GM11168 (cell line): ENCODE data around the gene INKA1.
"Not testable (repeated sequence)": the region's sequence is repeated elsewhere in the genome, so short reads cannot be mapped to it uniquely, and the experiment has no call there.

Experiments used
- in situ Hi-C: fragments of 300-500 bp; cut with MboI; formaldehyde crosslinking; loops from one replicate; pipeline ENCODE4 v1.12.0; 2022; ENCODE audit warnings: low sequenced_read_pairs; ENCODE audit not compliant: unreplicated experiment

The INKA1 gene

DNA sequence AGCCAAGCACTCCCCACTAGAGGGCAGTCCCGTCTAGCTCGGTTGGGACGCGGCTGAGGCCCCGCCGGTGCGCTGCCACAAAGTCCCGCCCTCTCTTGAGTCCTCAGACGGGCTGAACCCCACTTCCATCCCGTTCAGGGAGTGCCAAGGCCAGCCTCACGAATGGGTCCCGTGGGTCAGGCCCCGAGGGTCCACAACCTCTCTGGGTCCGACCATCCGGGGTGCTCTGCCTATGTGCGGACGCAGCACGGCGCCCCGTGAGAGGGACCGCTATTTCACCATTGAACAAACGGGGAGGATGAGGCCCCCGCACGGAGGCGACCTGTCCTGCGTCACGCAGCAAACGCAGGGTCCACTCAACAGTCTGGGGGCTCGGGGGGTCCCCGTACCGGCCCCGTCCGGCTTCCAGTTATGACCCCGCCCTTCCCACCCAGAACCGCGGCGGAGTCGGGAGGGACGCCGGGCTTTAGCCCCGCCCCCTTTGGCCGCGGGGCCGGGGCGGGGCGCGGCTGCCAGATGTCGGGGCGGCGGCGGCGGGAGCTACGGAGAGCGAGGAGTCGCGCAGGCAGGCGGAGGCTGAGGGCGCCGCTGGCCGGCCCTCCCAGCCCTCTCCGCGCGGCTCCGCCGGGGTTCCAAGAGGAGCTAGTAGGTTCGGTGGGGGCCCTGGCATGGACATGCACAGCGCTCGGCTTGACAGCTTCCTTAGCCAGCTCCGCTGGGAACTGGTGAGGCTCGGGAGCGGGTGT lies at the start of gene INKA1:
INKA1 (plus strand) TSS at position 543 of the 746 bp plus-strand sequence; CDS start at position 675, 132 bp downstream.
- in situ Hi-C loops, result no loop called here

- in situ Hi-C loops, result no loop called here
Measured at GRCh38 chr3:49754536-49754935, 48.5 kb upstream of the INKA1 start.

- in situ Hi-C loops, result no loop called here
Measured at GRCh38 chr3:49756036-49756435, 47.0 kb upstream of the INKA1 start.

DNA sequence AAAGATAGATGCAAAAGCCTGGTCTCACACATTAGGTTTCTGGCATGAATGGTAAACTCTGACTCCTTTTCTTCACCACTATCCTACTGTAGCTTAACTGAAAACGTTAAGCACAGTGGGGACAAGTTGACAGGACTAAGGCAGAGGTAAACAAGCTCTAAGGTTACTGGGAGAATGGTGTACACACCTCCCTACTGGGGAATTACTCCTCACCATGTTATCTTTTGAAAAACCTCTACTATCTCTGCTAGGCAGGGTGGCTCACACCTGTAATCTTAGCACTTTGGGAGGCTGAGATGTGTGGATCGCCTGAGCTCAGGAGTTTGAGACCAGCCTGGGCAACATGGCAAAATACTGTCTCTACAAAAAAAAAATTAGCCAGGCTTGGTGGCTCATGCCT lies 45.9 kb upstream of the INKA1 start:
- in situ Hi-C loops, result no loop called here

- in situ Hi-C loops, result no loop called here
Measured at GRCh38 chr3:49759226-49759625, 43.8 kb upstream of the INKA1 start.

DNA sequence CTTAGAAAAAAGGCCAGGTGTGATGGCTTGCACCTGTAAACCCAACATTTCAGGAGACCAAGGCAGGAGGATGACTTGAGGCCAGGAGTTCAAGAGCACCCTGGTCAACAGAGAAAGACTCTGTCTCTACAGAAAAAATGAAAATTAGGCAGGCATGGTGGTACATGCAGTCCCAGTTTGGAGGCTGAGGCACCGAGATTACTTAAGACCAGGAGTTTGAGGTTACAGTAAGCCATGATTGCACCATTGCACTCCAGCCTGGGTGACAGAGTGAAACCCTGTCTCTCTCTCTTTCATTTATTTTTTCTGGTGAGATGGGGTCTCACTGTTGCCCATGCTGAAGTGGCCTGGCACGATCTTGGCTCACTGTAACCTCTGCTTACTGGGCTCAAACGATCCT lies 41.4 kb upstream of the INKA1 start:
- in situ Hi-C loops, result no loop called here

- in situ Hi-C loops, result no loop called here
Measured at GRCh38 chr3:49763981-49764380, 39.1 kb upstream of the INKA1 start.

DNA sequence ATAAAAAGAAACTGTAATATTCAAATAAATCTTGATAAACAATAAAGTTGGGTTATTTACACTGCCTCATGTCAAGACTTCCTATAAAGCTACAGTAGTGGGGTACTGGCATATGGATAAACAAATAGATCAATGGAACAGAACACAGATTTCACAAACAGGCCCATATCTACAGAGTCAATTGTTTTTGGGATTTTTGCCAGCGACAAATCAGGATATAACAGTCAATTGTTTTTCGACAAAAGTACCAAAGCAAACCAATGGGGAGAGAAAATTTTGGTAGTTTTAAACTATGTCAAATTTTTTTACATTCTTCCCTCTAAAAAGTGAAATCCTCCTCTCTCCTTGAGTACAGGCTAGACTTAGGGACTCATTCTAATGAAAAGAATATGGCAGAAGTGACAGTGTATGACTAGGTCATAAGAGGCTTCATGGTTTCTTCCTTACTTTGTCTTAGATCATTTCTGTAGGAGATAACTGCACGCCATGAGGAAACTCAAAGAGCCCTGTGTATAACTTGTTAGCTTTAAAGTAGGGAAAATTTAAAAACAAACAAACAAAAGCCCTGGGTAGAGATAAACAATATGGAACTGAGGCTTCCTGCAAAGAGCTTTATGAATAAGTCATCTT lies 33.7 kb upstream of the INKA1 start:
- in situ Hi-C loops, result no loop called here

DNA sequence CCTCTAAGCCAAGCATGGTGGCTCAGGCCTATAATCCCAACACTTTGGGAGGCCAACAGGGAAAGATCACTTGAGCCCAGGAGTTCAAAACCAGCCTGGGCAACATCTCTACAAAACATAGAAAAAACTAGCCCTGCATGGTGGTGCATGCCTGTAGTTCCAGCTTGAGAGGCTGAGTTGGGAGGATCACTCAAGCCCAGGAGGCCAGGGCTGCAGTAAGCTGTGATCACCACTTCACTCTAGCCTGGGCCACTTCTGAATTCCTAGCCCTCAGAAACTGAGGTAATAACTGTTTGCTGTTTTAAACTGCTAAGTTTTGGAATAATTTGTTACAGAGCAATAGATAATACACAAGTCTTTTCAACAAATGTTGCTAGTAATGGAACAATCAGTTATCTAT lies 33.1 kb upstream of the INKA1 start:
- in situ Hi-C loops, result no loop called here

DNA sequence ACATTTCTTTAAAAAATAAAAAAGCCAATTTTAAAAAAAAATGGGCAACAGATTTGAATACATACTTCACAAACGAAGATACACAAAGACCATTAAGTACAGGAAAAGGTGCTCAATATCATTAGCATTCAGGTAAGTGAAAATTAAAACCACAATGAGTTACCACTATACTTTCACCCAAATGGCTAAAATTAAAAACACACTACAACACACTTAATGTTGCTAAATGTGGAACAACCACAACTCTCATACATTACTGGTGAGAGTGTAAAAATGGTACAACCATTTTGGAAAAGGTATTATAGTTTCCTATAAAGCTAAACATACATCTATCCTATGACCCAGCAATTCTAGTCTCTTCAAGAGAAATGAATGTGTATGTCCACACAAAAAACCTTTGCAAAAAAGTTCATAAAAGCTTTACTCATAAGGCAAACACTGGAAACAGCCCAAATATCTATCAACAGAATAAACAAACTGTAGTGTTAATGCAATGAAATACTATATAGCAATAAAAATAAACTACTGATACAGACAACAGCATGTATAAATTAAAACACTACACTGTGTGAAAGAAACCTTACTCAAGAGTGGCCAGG lies 31.6 kb upstream of the INKA1 start:
- in situ Hi-C loops, result no loop called here

DNA sequence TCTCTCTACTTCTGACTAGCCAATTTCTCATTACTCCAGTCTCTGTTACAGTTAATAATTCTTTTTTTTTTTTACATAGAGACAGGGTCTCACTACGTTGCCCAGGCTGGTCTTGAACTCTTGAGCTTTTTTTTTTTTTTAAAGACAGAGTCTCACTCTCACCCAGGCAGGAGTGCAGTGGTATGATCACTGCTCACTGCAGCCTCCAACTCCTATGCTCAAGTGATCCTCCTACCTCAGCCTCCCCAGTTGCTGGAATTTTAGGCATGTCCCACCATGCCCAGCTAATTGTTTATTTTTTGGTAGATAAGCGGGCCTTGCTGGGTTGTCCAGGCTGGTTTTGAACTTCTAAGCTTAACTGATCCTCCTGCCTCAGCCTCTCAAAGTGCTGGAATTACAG lies 30.4 kb upstream of the INKA1 start:
- in situ Hi-C loops, result no loop called here

GRCh38 chr3:49775538-49775937 lies 27.5 kb upstream of the INKA1 start:
- in situ Hi-C loops, result no loop called here

- in situ Hi-C loops, result not testable (repeated sequence)
Measured at GRCh38 chr3:49776101-49776500, 27.0 kb upstream of the INKA1 start.

DNA sequence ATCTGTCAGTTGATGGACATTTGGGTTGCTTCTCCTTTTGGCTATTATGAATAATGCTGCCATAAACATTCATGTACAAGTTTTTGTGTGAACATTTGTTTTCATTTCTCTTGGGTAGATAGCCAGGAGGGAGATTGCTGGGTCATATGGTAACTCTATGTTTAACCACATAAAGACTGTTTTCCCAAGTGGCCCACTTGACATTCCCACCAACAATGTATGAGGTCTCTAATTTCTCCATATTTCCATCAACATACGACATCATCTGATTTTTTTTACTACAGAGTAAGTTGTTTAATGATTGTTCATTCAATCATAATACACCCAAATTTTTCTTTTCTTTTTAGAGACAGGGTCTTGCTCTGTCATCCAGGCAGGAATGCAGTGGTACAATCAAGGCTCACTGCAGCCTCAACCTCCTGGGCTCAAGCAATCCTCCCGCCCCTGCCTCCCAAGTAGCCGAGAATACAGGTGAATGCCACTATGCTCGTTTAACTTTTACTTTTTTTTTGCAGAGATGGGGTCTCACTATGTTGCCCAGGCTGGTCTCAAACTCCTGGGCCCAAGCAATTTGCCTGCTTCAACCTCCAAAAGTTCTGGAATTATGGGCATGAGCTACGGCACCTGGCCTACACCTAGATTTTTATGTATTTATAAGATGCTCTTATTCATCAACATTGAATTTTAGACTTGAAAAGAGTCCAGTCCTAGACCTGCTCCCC lies 23.5 kb upstream of the INKA1 start:
- in situ Hi-C loops, result no loop called here

DNA sequence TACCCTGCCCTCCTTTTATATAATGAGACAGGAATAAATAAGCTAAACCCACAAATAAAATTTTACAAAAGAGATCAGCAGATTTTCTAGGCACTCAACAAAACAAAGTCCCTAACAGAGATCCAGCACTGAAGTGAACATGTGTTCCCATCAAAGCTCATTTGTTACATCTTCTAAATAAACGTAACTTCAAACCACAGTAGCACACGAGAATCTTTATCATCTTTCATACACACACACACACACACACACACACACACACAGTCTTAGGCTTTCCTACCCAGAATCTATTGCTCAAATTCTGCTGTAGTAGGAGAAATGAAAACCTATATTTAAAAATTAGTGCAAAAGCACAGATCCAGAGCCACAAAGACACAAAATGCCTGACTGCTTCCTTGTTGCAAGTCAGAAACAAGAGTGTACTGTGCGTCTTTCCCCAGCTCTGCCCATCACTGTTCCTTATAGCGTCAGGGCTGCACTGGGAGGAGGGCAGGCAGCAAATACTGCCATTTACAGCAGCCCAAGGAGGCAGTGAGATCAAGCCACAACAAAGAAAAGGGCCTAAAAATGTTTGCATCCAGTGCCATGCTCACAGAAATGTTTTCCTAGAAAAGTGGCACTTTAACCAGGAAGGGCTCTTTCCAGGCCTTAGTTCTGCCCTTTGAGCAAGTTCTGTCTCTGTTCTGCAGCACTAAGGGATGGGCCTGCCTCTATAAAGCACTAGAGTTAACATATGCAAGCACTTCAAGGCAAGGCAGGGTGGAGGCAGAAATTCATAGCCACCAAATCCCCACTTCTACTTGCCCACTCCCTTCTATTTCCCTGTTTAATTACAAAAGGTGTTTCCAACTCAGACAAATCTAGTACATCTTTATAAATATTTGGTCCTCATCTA lies 22.7 kb upstream of the INKA1 start:
- in situ Hi-C loops, result no loop called here

GRCh38 chr3:49780975-49781365 lies 22.1 kb upstream of the INKA1 start:
- in situ Hi-C loops, result not testable (repeated sequence)

DNA sequence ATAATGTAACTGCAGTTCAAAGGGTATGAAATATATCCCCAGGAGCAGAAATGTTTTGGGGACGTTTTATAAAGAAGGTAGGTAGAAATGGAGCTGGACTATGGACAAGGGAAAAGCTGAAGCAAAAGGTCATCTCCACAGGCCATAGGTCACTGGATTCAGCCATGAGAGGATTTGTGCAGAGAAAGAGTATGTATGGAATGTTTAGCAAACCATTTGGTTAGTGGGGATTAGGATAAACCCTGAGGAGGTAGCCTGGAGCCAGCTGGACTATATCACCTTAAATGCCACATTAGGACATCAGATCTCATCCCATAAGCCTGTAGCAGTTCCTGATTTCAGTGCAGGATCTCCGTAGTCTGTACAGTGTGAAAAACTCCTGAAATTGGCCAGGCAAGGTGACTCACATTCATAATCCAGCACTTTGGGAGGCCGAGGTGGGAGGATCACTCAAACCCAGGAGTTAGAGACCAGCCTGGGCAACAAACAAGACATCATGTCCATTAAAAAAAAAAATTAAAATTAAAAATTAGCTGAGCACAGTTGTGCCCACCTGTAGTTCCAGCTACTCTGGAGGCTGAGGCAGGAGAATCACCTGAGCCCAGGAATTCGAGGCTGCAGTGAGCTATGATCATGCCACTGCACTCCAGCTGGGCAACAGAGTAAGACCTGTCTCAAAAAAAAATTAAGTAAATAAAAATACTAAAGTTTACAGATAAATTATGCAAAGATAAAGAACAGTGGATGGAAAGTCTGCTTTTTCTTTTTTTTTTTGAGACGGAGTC lies 21.5 kb upstream of the INKA1 start:
- in situ Hi-C loops, result no loop called here

DNA sequence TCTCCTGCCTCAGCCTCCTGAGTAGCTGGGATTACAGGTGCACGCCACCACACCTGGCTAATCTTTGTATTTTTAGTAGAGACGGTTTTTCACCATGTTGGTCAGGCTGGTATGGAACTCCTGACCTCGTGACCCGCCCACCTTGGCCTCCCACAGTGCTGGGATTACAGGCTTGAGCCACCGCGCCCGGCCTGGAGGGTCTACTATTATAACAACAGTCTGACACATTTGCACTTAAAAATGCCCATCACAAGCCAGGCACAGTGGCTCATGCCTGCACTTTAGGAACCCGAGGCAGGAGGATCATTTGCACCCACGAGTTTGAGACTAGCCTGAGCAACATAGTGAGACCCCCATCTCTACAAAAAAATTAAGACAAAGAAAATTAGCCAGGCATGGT lies 20.8 kb upstream of the INKA1 start:
- in situ Hi-C loops, result not testable (repeated sequence)
